ENCODE measurements around the gene RBM26. TPM values are rescaled to one million over a fixed set of nuclear protein-coding genes. Genes with fewer than 3 reads are reported as not detected.

Gene RBM26
- total RNA-seq, 2 donors from 2014 or later, result 28.1 to 28.3 TPM

DNA sequence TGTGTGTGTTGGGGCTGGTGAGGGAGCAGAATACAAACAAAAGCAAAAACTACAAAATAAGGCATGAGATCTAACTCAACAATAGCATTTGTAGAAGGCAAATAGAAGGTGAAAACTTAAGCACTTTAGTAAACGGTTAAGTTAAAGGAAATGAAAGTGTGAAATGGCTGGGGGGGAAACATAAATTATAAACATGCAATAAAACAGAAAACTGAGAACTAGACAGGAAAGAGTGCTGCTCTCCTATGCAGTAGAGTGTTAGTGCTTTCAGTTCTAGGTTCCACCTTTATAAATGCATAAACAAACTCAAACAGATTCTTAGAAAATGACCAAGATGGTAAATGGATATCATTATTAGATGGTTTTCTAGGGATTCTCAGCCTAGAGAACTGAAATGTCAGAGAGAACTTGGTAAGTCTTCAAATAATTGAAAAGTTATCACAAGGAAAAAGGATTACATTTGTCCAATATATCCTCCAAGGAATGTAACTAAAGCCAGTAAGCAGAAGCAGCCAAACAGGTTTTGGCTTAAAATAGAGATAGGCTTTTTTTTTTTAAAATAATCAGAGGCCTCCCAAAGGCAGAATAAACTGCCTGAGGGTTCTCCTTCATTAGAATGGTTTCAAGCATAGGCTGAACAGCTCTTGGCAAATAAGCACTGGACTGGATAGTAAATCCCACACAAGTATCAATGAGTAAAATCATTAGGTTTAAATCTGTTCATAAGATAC is 23.3 kb downstream of the RBM26 start:
- H3K27ac ChIP-seq, result peak overlapping the region; percentile 43
- no peak for DNase-seq
- no peak overlapping the region for H3K4me3 ChIP-seq
- H3K4me1 ChIP-seq, result peaks cover 8% of the 10 kb centered on the region
- H3K36me3 ChIP-seq, result no peaks in the 10 kb centered on the region
- no peak overlapping the region for H3K9ac ChIP-seq (ENCODE audit: low read depth in 2 of 2, low read length in 2 of 2)
- H3K9me3 ChIP-seq, result no peaks in the 10 kb centered on the region
- TF ChIP-seq, protein P1, sequence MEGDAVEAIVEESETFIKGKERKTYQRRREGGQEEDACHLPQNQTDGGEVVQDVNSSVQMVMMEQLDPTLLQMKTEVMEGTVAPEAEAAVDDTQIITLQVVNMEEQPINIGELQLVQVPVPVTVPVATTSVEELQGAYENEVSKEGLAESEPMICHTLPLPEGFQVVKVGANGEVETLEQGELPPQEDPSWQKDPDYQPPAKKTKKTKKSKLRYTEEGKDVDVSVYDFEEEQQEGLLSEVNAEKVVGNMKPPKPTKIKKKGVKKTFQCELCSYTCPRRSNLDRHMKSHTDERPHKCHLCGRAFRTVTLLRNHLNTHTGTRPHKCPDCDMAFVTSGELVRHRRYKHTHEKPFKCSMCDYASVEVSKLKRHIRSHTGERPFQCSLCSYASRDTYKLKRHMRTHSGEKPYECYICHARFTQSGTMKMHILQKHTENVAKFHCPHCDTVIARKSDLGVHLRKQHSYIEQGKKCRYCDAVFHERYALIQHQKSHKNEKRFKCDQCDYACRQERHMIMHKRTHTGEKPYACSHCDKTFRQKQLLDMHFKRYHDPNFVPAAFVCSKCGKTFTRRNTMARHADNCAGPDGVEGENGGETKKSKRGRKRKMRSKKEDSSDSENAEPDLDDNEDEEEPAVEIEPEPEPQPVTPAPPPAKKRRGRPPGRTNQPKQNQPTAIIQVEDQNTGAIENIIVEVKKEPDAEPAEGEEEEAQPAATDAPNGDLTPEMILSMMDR (IDR thresholded peaks at IDR 0.05), result no peak
- H3K27me3 ChIP-seq, result no peaks in the 10 kb centered on the region
- intact Hi-C loops (cut with DNase I), result no loop called here

DNA sequence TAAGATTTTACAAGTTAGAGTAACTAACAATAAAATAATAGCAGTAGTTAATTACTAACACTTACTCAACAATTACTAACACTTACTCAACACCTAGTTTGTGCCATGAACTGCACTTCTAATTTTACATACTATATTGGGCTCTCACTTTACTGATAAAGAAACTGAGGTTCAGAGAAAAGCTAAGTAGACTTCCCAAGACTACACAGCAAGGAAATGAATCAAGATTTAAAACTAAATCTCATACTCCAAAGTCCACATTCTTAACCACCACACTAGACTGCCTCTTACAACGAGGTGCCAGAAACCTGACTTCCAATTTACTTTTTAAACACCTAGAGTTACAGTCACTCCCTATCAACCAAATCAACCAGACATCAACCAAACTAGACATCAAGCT is 25.1 kb downstream of the RBM26 start:
- H3K4me1 ChIP-seq, result peaks cover 8% of the 10 kb centered on the region
- no peaks in the 10 kb centered on the region for H3K9me3 ChIP-seq
- no peak overlapping the region for H3K27ac ChIP-seq
- DNase-seq, result no peak
- peaks cover 6% of the 10 kb centered on the region for H3K36me3 ChIP-seq
- no peak overlapping the region for H3K4me3 ChIP-seq
- intact Hi-C loops (cut with DNase I), result no loop called here
- H3K27me3 ChIP-seq, result no peaks in the 10 kb centered on the region
- no peak overlapping the region for H3K9ac ChIP-seq (ENCODE audit: low read depth in 2 of 2, low read length in 2 of 2)
- TF ChIP-seq, protein P1 (IDR thresholded peaks at IDR 0.05), result no peak

DNA sequence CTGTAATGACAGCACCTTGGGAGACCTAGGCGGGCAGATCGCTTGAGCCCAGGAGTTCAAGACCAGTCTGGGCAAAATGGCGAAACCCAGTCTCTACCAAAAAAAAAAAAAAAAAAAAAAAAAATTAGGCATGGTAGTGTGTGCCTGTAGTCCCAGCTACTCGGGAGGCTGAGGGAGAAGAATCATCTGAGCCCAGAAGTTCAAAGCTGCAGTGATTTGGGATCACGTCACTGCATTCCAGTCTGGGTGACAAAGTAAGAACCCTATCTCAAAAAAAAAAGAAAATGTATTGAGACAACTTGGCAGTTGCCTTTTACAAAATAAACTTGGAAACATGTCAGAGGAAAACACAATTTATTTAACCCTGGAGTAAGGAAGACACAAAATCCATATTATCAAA is 26.8 kb downstream of the RBM26 start:
- DNase-seq, result no peak
- Histone ChIP-seq H3K27ac (no peak overlapping the region), H3K9ac (ENCODE audit: low read depth in 2 of 2, low read length in 2 of 2) (no peak overlapping the region), H3K4me3 (no peak overlapping the region), H3K36me3 (peaks cover 9% of the 10 kb centered on the region), H3K4me1 (peaks cover 8% of the 10 kb centered on the region), H3K27me3 (no peaks in the 10 kb centered on the region), H3K9me3 (no peaks in the 10 kb centered on the region)
- intact Hi-C loops (cut with DNase I), result no loop called here
- TF ChIP-seq, protein P1 (IDR thresholded peaks at IDR 0.05), result no peak

DNA sequence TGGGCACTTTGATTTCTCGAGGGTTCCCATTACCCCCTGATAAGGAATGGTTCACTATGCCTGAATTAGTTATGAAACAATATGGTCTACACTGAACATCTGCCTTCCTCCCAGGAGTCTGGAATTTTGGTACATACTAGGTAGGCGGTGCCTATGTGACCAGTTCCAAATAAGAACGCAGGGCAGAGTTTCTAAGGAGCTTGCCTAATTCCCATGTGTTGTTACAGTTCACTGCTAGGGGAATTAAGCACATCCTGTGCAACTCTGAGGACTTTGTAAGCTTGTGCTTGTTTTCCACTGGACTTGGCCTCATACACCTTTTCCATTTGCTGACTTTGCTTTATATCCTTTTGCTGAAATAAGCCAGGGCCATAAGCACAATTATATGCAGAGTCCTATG is 29.2 kb downstream of the RBM26 start:
- DNase-seq, result no peak
- intact Hi-C loops (cut with DNase I), result no loop called here

DNA sequence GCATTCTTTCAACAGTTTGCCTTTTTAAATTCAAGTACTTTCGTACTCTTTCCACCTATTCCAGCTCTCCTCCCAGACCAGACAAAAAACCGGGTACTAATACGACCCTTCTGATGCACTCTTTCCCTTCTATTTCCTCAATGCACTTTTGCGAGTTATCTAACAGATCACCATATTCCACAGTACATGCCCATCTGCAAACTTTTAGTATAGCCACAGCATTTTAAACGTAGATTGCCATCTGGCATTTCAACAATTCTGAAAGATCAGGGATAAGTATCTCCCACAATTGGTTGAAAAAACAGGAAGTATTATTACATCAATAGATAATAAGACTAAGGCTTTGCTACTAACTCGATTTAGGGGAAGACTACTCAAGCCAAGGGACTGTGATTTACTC is 31.5 kb downstream of the RBM26 start:
- DNase-seq, result no peak
- TF ChIP-seq, protein P1 (IDR thresholded peaks at IDR 0.05), result no peak
- Histone ChIP-seq H3K9me3 (no peaks in the 10 kb centered on the region), H3K36me3 (peaks cover 9% of the 10 kb centered on the region), H3K27ac (no peak overlapping the region), H3K9ac (ENCODE audit: low read depth in 2 of 2, low read length in 2 of 2) (no peak overlapping the region), H3K27me3 (no peaks in the 10 kb centered on the region), H3K4me3 (no peak overlapping the region), H3K4me1 (no peaks in the 10 kb centered on the region)
- intact Hi-C loops (cut with DNase I), result no loop called here

More for the DNA sequence above, 29.2 kb downstream of the RBM26 start:
- Histone ChIP-seq H3K4me1 (no peaks in the 10 kb centered on the region), H3K4me3 (no peak overlapping the region), H3K27ac (no peak overlapping the region), H3K9ac (ENCODE audit: low read depth in 2 of 2, low read length in 2 of 2) (no peak overlapping the region), H3K9me3 (no peaks in the 10 kb centered on the region), H3K27me3 (no peaks in the 10 kb centered on the region), H3K36me3 (peaks cover 9% of the 10 kb centered on the region)
- TF ChIP-seq, protein P1 (IDR thresholded peaks at IDR 0.05), result no peak
